ENCODE data around the gene PHLPP1. TPM values are rescaled to one million over a fixed set of nuclear protein-coding genes. Genes with fewer than 3 reads are reported as not detected.

Gene PHLPP1
- total and polyA plus RNA-seq, 2 donors from 2014 or later, result 2.9 to 13.0 TPM

DNA sequence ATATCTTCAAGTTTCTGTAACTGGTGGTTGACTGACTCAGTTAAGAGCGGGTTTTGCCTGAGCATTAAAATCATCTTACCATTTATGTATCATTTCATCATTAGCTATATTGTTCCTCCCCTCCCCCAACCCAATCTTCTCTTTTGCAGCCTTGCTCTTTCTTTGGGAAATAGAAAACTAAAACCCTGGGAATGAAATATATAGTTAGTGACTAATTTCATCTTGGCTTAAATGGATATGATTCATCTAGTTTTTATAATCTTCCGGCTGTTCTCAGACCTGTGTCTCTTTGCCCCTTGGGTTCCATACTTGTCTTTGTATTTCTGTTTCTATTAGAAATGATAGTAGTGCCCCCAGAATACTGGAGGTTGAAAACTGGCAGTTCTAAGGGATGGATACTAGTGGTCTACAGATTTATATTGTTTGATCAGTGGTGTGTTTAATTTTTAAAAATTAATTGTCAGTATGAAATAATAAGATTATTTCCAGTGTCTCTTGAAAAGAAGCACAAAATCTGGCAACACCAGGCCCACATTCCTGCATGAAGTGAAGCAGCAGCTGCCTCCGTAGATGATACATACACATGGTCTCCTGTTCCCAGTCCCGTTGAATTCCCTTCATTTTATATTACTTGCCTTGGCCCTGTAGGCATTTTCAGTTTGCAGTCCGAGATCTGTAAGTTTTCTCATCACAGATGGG is 44.5 kb downstream of the PHLPP1 start:
- no peak for FAIRE-seq
- intact Hi-C loops (cut with DNase I), result no loop called here
- TF ChIP-seq, protein P1, sequence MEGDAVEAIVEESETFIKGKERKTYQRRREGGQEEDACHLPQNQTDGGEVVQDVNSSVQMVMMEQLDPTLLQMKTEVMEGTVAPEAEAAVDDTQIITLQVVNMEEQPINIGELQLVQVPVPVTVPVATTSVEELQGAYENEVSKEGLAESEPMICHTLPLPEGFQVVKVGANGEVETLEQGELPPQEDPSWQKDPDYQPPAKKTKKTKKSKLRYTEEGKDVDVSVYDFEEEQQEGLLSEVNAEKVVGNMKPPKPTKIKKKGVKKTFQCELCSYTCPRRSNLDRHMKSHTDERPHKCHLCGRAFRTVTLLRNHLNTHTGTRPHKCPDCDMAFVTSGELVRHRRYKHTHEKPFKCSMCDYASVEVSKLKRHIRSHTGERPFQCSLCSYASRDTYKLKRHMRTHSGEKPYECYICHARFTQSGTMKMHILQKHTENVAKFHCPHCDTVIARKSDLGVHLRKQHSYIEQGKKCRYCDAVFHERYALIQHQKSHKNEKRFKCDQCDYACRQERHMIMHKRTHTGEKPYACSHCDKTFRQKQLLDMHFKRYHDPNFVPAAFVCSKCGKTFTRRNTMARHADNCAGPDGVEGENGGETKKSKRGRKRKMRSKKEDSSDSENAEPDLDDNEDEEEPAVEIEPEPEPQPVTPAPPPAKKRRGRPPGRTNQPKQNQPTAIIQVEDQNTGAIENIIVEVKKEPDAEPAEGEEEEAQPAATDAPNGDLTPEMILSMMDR (IDR thresholded peaks at IDR 0.05; ENCODE audit: borderline replicate concordance, extremely low read depth, insufficient read depth), result no peak
- no peak overlapping the region for H3K4me3 ChIP-seq (ENCODE audit: low read length in 3 of 3)
- DNase-seq, result no peak
- no peaks in the 10 kb centered on the region for H3K36me3 ChIP-seq (ENCODE audit: control insufficient read depth in 2 of 3, insufficient read depth in 3 of 3, low read length in 3 of 3)
- H3K9ac ChIP-seq (ENCODE audit: low read length in 3 of 3), result no peak overlapping the region
- H3K4me1 ChIP-seq (ENCODE audit: control insufficient read depth in 2 of 3, insufficient read depth in 2 of 3, low read depth in 1 of 3, low read length in 3 of 3), result peaks cover 0 to 3% (median 0%) of the 10 kb centered on the region in 3 donors
- H3K27ac ChIP-seq (ENCODE audit: low read depth in 2 of 2, low read length in 2 of 2), result no peak overlapping the region
- H3K27me3 ChIP-seq (ENCODE audit: control insufficient read depth, insufficient read depth, low read length), result no peaks in the 10 kb centered on the region
- no peaks in the 10 kb centered on the region for H3K9me3 ChIP-seq (ENCODE audit: control insufficient read depth in 2 of 3, insufficient read depth in 1 of 3, low read length in 3 of 3)

DNA sequence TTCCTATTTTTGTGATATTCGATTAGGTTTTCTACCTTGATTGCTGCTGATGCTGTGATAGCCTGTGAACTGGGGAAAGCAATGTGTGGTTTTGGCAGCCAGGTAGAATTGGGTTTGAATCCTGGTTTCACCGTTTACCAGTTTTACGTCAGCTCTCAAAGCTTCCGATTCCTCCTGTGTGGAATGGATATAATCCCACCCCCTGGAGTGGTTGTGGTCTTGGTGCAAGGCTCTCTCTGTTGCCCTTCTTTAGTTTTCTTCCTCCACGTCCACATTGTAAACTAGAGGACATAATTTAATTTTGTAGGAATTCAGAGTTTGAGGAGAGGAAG is 45.0 kb downstream of the PHLPP1 start:
- H3K4me3 ChIP-seq (ENCODE audit: low read length in 3 of 3), result no peak overlapping the region
- no peaks in the 10 kb centered on the region for H3K36me3 ChIP-seq (ENCODE audit: control insufficient read depth in 2 of 3, insufficient read depth in 3 of 3, low read length in 3 of 3)
- DNase-seq (no peak), FAIRE-seq (no peak)
- H3K9ac ChIP-seq (ENCODE audit: low read length in 3 of 3), result no peak overlapping the region
- H3K9me3 ChIP-seq (ENCODE audit: control insufficient read depth in 2 of 3, insufficient read depth in 1 of 3, low read length in 3 of 3), result no peaks in the 10 kb centered on the region
- TF ChIP-seq, protein P1 (IDR thresholded peaks at IDR 0.05; ENCODE audit: borderline replicate concordance, extremely low read depth, insufficient read depth), result no peak
- peaks cover 0 to 3% (median 0%) of the 10 kb centered on the region in 3 donors for H3K4me1 ChIP-seq (ENCODE audit: control insufficient read depth in 2 of 3, insufficient read depth in 2 of 3, low read depth in 1 of 3, low read length in 3 of 3)
- no peaks in the 10 kb centered on the region for H3K27me3 ChIP-seq (ENCODE audit: control insufficient read depth, insufficient read depth, low read length)
- H3K27ac ChIP-seq (ENCODE audit: low read depth in 2 of 2, low read length in 2 of 2), result no peak overlapping the region
- intact Hi-C loops (cut with DNase I), result no loop called here

DNA sequence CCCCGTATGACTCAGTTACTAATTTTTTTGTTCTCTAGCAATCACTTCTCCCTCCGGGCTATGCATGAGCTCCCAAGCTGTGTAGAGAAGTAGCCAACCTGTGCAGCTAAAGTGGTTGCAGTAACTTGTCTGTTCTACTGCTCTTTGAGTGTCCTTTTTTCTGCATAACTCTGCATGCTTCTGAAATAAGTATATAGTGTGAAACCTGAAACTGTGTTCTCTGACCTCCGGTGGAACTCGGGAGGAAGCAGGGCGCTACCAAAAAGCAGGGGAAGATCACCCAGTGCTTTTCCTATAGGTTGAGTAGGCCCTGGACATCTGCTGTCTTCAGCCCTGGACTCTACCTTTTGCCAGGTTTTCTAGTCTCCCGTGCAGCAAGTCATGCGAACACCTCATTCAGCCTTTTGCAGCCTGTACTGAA is 47.8 kb downstream of the PHLPP1 start:
- intact Hi-C loops (cut with DNase I), result no loop called here
- TF ChIP-seq, protein P1 (IDR thresholded peaks at IDR 0.05; ENCODE audit: borderline replicate concordance, extremely low read depth, insufficient read depth), result no peak
- no peak overlapping the region for H3K27ac ChIP-seq (ENCODE audit: low read depth in 2 of 2, low read length in 2 of 2)
- no peaks in the 10 kb centered on the region for H3K9me3 ChIP-seq (ENCODE audit: control insufficient read depth in 2 of 3, insufficient read depth in 1 of 3, low read length in 3 of 3)
- no peaks in the 10 kb centered on the region for H3K36me3 ChIP-seq (ENCODE audit: control insufficient read depth in 2 of 3, insufficient read depth in 3 of 3, low read length in 3 of 3)
- no peaks in the 10 kb centered on the region for H3K27me3 ChIP-seq (ENCODE audit: control insufficient read depth, insufficient read depth, low read length)
- DNase-seq, result peak in 3 of 5 donors; percentile 55 to 58 (median 55)
- H3K4me3 ChIP-seq (ENCODE audit: low read length in 3 of 3), result no peak overlapping the region
- no peak overlapping the region for H3K9ac ChIP-seq (ENCODE audit: low read length in 3 of 3)
- FAIRE-seq, result no peak
- H3K4me1 ChIP-seq (ENCODE audit: control insufficient read depth in 2 of 3, insufficient read depth in 2 of 3, low read depth in 1 of 3, low read length in 3 of 3), result no peaks in the 10 kb centered on the region

DNA sequence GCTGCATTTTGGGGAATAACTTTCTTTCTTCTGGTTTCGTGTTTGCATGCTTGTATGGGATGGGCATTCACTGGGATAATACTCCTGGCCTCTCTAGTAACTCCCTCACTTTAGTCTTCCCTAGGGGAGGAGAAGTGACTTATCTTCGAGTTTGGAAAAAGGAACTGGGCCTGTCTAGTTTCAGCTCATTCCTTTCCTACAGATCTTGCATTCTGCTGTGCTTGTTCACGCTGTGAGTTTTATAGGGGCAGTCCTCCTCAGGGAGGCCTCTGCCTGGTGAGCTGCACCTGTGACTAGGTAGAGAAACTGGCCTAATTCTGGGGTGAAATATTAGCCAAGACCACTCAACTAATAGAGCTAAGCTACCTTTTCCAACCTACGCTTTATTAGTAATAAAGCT is 50.9 kb downstream of the PHLPP1 start:
- intact Hi-C loops (cut with DNase I), result no loop called here
- no peak for FAIRE-seq
- Histone ChIP-seq H3K9ac (ENCODE audit: low read length in 3 of 3) (no peak overlapping the region), H3K4me1 (ENCODE audit: control insufficient read depth in 2 of 3, insufficient read depth in 2 of 3, low read depth in 1 of 3, low read length in 3 of 3) (no peaks in the 10 kb centered on the region), H3K4me3 (ENCODE audit: low read length in 3 of 3) (no peak overlapping the region), H3K9me3 (ENCODE audit: control insufficient read depth in 2 of 3, insufficient read depth in 1 of 3, low read length in 3 of 3) (no peaks in the 10 kb centered on the region), H3K27ac (ENCODE audit: low read depth in 2 of 2, low read length in 2 of 2) (no peak overlapping the region), H3K36me3 (ENCODE audit: control insufficient read depth in 2 of 3, insufficient read depth in 3 of 3, low read length in 3 of 3) (no peaks in the 10 kb centered on the region), H3K27me3 (ENCODE audit: control insufficient read depth, insufficient read depth, low read length) (no peaks in the 10 kb centered on the region)
- no peak for DNase-seq
- TF ChIP-seq, protein P1 (IDR thresholded peaks at IDR 0.05; ENCODE audit: borderline replicate concordance, extremely low read depth, insufficient read depth), result no peak

Data from kidney (tissue), 14 donors.